K562 (cell line): Measurements from ENCODE around the gene HIPK1. TPM values are rescaled to one million over a fixed set of nuclear protein-coding genes. Genes with fewer than 3 reads are reported as not detected.

Experiments used
- BMI1 ChIP-seq: fragments of 150-350 bp; IDR thresholded peaks from 2 replicates; pipeline ENCODE4 v1.6.1; 2014; ENCODE audit warnings: low read length
- CHD2 ChIP-seq: IDR thresholded peaks from 2 replicates; pipeline ENCODE4 v1.6.1; 2011; ENCODE audit warnings: low read depth, low read length
- HDAC1 ChIP-seq, 2 experiments: fragments of 450-650 bp; IDR thresholded peaks; 2 replicates each; pipeline ENCODE4 v1.6.1; 2016 to 2017; ENCODE audit warnings: inconsistent platforms in 1 of 2, mild to moderate bottlenecking in 1 of 2, moderate library complexity in 1 of 2
- HDAC8 ChIP-seq: fragments of 450-650 bp; IDR thresholded peaks from 2 replicates; pipeline ENCODE4 v1.6.1; 2016; ENCODE audit warnings: mild to moderate bottlenecking, missing genetic modification characterization, moderate library complexity, missing compliant biosample characterization
- KLF10 ChIP-seq: fragments of 250-450 bp; sonication (Bioruptor Pico); IDR thresholded peaks from 2 replicates; pipeline ENCODE4 v1.6.1; 2021; ENCODE audit warnings: matching md5 sums
- MTA3 ChIP-seq: fragments of 450-650 bp; formaldehyde crosslinking; IDR thresholded peaks from 2 replicates; pipeline ENCODE4 v1.6.1; 2017; ENCODE audit warnings: mild to moderate bottlenecking, borderline replicate concordance
- NFATC3 ChIP-seq: fragments of 450-650 bp; IDR thresholded peaks from 2 replicates; pipeline ENCODE4 v1.6.1; 2017; ENCODE audit warnings: mild to moderate bottlenecking
- NFYB ChIP-seq: IDR thresholded peaks from 2 replicates; pipeline ENCODE4 v1.6.1; 2011; ENCODE audit warnings: mild to moderate bottlenecking, moderate library complexity; ENCODE audit not compliant: insufficient read length; ENCODE audit errors: extremely low read depth
- PCBP1 ChIP-seq: fragments of 200-400 bp; formaldehyde crosslinking; IDR thresholded peaks from 2 replicates; pipeline ENCODE4 v1.6.1; 2018; ENCODE audit warnings: mild to moderate bottlenecking, low read depth, low read length; ENCODE audit not compliant: poor library complexity, severe bottlenecking
- POLR2AphosphoS5 ChIP-seq: IDR thresholded peaks from 2 replicates; pipeline ENCODE4 v1.6.1; 2011; ENCODE audit warnings: mild to moderate bottlenecking, low read depth, low read length, moderate library complexity; ENCODE audit not compliant: control insufficient read depth, insufficient read depth
- RBBP5 ChIP-seq: fragments of 200-600 bp; sonication (generic); IDR thresholded peaks from 2 replicates; pipeline ENCODE4 v1.6.1; 2012; ENCODE audit warnings: borderline replicate concordance, mild to moderate bottlenecking, low read length, control low read depth, inconsistent platforms; ENCODE audit not compliant: insufficient read depth, poor library complexity, severe bottlenecking
- TEAD2 ChIP-seq: fragments of 450-650 bp; IDR thresholded peaks from 2 replicates; pipeline ENCODE4 v1.6.1; 2016; ENCODE audit warnings: missing genetic modification characterization, control low read depth, missing compliant biosample characterization
- XRCC5 ChIP-seq: fragments of 200-400 bp; formaldehyde crosslinking; IDR thresholded peaks from 2 replicates; pipeline ENCODE4 v1.6.1; 2017; ENCODE audit warnings: low read depth, mild to moderate bottlenecking, low read length
- ZNF699 ChIP-seq: fragments of 250-450 bp; sonication (Bioruptor Pico); IDR thresholded peaks from 2 replicates; pipeline ENCODE4 v1.8.0; 2021; ENCODE audit warnings: mild to moderate bottlenecking, moderate library complexity; ENCODE audit not compliant: insufficient replicate concordance
- polyA plus RNA-seq, 8 experiments: library from polyadenylated mRNA; depleted of rRNA in 4 of 8; stranded (reverse) in 5 of 8; unstranded in 3 of 8; fragments of >200 nt; fragmentation: Nextera tagmentation in 2 of 8; fragmentation: Illumina TruSeq in 1 of 8; extraction: Ambion mirVana in 2 of 8; extraction: Trizol in 1 of 8; gene quantifications; 2 replicates each; pipeline versions ENCODE4 v1.2.1 to v1.2.3, GENCODE V29; 2011 to 2014; ENCODE audit warnings: inconsistent platforms in 1 of 8, missing spikeins in 1 of 8
- total RNA-seq, 7 experiments: library from RNA; depleted of rRNA in 6 of 7; stranded (reverse); fragments of >200 nt in 6 of 7; fragmentation: Illumina TruSeq in 2 of 7; extraction: Trizol in 2 of 7; gene quantifications; 2 replicates each; pipeline versions ENCODE4 v1.2.1 to v1.2.3, GENCODE V29; 2011 to 2021; ENCODE audit warnings: low replicate concordance in 1 of 7
- TF ChIP-seq, protein P1 (sequence below), 2 experiments: fragments of 150-350 bp in 1 of 2; IDR thresholded peaks; 2 replicates each; pipeline ENCODE4 v1.6.1; 2012 to 2016; ENCODE audit warnings: low read depth in 2 of 2, low read length in 2 of 2, mild to moderate bottlenecking in 1 of 2, moderate library complexity in 1 of 2
- TF ChIP-seq, protein P2 (sequence below): fragments of 250-450 bp; sonication (Bioruptor Pico); IDR thresholded peaks from 2 replicates; pipeline ENCODE4 v1.4.0; 2020; ENCODE audit warnings: mild to moderate bottlenecking, moderate library complexity
- TF ChIP-seq, protein P3 (sequence below): fragments of 450-650 bp; IDR thresholded peaks from 2 replicates; pipeline ENCODE4 v1.6.1; 2016

HIPK1 gene
- total and polyA plus RNA-seq, 9 of the 15 experiments (the other 6 are each of a cell fraction or from before 2014, with no cell fraction given): 10.0 to 57.9 (median 29.6) TPM

DNA sequence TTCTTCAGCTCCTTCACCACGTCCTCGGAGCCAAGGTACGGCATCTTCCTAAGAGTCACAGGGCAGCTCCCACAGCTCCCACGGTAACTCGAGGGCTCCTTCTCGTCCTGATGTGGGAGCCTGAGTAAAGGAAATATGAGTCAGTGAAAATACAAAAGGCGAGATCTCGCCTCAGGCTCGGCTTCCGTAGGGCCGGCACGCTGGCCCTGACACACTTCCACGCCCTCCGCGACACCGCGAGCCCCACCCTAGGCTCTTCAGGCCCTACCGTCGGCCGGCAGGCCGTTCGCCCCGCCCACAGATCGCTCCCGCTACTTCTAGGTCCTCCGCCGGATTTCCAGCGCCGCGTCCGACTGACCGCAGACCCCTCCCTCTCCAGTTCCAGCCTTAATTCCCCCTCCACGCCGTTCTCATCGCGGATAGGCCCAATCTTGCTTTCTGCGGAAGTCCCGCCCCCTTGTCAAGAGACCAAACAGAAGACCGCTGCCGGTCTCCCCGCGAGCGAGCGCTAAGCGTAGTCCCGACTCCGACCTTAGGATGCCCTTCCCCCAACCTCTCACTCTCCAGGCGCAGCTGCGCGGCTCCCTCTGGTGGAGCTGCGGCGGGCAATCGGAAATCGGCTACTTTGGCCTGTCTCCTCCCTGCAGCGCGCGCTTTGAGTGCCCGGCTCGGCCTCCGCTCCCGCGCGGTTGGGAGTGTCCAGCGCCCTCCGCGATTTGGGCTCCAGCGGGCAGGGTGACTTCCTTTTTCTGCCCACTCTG, 24.3 kb upstream of the HIPK1 start, which contains the start of the genes AP4B1 and DCLRE1B (continued):
- TF ChIP-seq, protein P1, sequence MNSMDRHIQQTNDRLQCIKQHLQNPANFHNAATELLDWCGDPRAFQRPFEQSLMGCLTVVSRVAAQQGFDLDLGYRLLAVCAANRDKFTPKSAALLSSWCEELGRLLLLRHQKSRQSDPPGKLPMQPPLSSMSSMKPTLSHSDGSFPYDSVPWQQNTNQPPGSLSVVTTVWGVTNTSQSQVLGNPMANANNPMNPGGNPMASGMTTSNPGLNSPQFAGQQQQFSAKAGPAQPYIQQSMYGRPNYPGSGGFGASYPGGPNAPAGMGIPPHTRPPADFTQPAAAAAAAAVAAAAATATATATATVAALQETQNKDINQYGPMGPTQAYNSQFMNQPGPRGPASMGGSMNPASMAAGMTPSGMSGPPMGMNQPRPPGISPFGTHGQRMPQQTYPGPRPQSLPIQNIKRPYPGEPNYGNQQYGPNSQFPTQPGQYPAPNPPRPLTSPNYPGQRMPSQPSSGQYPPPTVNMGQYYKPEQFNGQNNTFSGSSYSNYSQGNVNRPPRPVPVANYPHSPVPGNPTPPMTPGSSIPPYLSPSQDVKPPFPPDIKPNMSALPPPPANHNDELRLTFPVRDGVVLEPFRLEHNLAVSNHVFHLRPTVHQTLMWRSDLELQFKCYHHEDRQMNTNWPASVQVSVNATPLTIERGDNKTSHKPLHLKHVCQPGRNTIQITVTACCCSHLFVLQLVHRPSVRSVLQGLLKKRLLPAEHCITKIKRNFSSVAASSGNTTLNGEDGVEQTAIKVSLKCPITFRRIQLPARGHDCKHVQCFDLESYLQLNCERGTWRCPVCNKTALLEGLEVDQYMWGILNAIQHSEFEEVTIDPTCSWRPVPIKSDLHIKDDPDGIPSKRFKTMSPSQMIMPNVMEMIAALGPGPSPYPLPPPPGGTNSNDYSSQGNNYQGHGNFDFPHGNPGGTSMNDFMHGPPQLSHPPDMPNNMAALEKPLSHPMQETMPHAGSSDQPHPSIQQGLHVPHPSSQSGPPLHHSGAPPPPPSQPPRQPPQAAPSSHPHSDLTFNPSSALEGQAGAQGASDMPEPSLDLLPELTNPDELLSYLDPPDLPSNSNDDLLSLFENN (IDR thresholded peaks at IDR 0.05; ENCODE audit: low read depth in 2 of 2, low read length in 2 of 2): peak; percentile 80 to 95
- TF ChIP-seq BMI1 (0 out of 2 replicates have a peak, but pooled peaks have one; percentile 36), PCBP1 (peak; percentile 89), HDAC1 (IDR thresholded peaks at IDR 0.05) (peak in 1 of 2 experiments; percentile 93; a peak in 2 of 4 replicates), KLF10 (CRISPR knock-in tag) (no peak), MTA3 (peak; percentile 93), CHD2 (peak; percentile 90), NFATC3 (no peak), XRCC5 (peak; percentile 100), POLR2AphosphoS5 (peak; percentile 76), NFYB (peak; percentile 10), TEAD2 (no peak), RBBP5 (peak; percentile 97), ZNF699 (CRISPR knock-in tag) (no peak), HDAC8 (tag) (no peak)
- TF ChIP-seq, protein P2, sequence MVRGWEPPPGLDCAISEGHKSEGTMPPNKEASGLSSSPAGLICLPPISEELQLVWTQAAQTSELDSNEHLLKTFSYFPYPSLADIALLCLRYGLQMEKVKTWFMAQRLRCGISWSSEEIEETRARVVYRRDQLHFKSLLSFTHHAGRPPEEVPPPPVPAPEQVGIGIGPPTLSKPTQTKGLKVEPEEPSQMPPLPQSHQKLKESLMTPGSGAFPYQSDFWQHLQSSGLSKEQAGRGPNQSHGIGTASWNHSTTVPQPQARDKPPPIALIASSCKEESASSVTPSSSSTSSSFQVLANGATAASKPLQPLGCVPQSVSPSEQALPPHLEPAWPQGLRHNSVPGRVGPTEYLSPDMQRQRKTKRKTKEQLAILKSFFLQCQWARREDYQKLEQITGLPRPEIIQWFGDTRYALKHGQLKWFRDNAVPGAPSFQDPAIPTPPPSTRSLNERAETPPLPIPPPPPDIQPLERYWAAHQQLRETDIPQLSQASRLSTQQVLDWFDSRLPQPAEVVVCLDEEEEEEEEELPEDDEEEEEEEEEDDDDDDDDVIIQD (CRISPR knock-in tag): no peak
- TF ChIP-seq, protein P3, sequence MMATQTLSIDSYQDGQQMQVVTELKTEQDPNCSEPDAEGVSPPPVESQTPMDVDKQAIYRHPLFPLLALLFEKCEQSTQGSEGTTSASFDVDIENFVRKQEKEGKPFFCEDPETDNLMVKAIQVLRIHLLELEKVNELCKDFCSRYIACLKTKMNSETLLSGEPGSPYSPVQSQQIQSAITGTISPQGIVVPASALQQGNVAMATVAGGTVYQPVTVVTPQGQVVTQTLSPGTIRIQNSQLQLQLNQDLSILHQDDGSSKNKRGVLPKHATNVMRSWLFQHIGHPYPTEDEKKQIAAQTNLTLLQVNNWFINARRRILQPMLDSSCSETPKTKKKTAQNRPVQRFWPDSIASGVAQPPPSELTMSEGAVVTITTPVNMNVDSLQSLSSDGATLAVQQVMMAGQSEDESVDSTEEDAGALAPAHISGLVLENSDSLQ: peak; percentile 91
